Measurements from ENCODE around the gene RNF181.
"Not testable (repeated sequence)": the region's sequence is repeated elsewhere in the genome, so short reads cannot be mapped to it uniquely, and the experiment has no call there.

Gene RNF181

GRCh38 chr2:85596486-85597143 is 1.1 kb downstream of the RNF181 start:
- no peak for DNase-seq

- DNase-seq = no peak
These were observed 1.7 kb downstream of the RNF181 start for GRCh38 chr2:85597241-85597640.

GRCh38 chr2:85598594-85599340 is 3.2 kb downstream of the RNF181 start:
- DNase-seq = no peak

GRCh38 chr2:85599468-85600234 is 4.1 kb downstream of the RNF181 start:
- DNase-seq = no peak

GRCh38 chr2:85600235-85600575 is 4.7 kb downstream of the RNF181 start:
- DNase-seq = no peak

GRCh38 chr2:85600951-85601770 is 5.6 kb downstream of the RNF181 start:
- no peak for DNase-seq

GRCh38 chr2:85601771-85602475 is 6.4 kb downstream of the RNF181 start:
- peak; percentile 60 to 80 (median 67) for DNase-seq

GRCh38 chr2:85602476-85603234 is 7.1 kb downstream of the RNF181 start, which contains the start of gene TMEM150A:
TMEM150A (minus strand) TSS chr2:85602698; CDS start chr2:85601948, 750 bp downstream.
- DNase-seq = peak; percentile 96 to 99 (median 99)

- DNase-seq = not testable (repeated sequence)
These were observed 8.5 kb downstream of the RNF181 start for GRCh38 chr2:85604133-85604444.

GRCh38 chr2:85604568-85605339 is 9.2 kb downstream of the RNF181 start:
- DNase-seq = no peak

GRCh38 chr2:85605406-85606115 is 10.0 kb downstream of the RNF181 start:
- DNase-seq = no peak

GRCh38 chr2:85606116-85606455 is 10.5 kb downstream of the RNF181 start:
- DNase-seq = no peak

- no peak for DNase-seq
These were observed 12.0 kb downstream of the RNF181 start for GRCh38 chr2:85607268-85608215.

- DNase-seq = peak in 2 of 3 donors; percentile 10 to 32
These were observed 15.7 kb downstream of the RNF181 start for GRCh38 chr2:85611217-85611704.

- peak; percentile 91 to 94 (median 92) for DNase-seq
These were observed 16.4 kb downstream of the RNF181 start, which contains the start of gene C2orf68 for GRCh38 chr2:85611705-85612587. C2orf68 (minus strand) TSS chr2:85612066; CDS start chr2:85611984, 82 bp downstream.

- DNase-seq = no peak
These were observed 18.4 kb downstream of the RNF181 start for GRCh38 chr2:85613717-85614515.

GRCh38 chr2:85614757-85615156 is 19.2 kb downstream of the RNF181 start:
- not testable (repeated sequence) for DNase-seq

All from suppressor macrophage treated with lipopolysaccharide for 1 hour (primary cell).